Measurements from ENCODE around the gene MMS19.

DNA sequence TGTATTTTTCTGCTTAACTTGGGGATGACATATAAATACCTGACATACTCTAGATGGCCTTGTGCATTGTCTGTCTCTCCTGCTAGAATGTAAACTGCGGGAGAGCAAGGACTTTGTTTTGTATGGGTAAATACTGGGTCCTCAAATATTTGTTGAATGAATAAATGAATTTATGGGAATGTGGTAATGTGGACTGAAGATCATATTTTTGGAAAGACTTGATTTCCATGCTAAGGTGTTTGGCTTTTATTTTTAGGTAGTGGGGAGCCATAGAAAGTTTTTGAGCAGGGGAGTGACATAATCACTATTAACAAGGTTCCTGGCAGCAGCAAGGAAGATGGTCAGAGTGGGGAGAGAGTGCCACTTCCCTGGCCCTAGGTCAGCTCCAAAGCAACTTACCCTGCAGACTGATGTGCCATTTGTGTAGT lies 27.5 kb upstream of the MMS19 start:
- TF ChIP-seq CTCF (IDR thresholded peaks at IDR 0.05) (no peak), POLR2A (IDR thresholded peaks at IDR 0.05) (no peak)

Measured in heart left ventricle (tissue), 13 donors.